Liver (tissue), 9 donors: ENCODE data around the gene DNAJB6. TPM values are rescaled to one million over a fixed set of nuclear protein-coding genes. Genes with fewer than 3 reads are reported as not detected.

Experiments used
- DNase-seq: peaks from one replicate; pipeline ENCODE4 v3.0.0-alpha.2; 2017; ENCODE audit warnings: low spot score
- H3K27ac ChIP-seq, 2 donors: one replicate each; pipeline ENCODE4 v1.7.0; 2013; ENCODE audit warnings: inconsistent platforms in 2 of 2, low read length in 2 of 2, control low read depth in 1 of 2, low read depth in 1 of 2, mild to moderate bottlenecking in 1 of 2
- H3K27me3 ChIP-seq, 4 donors: one replicate each; pipeline versions ENCODE4 v1.6.1 to v1.7.0; 2013; ENCODE audit warnings: low read length in 3 of 4, inconsistent platforms in 1 of 4, mild to moderate bottlenecking in 1 of 4, moderate library complexity in 1 of 4; ENCODE audit not compliant: control insufficient read depth in 4 of 4, insufficient read depth in 4 of 4
- H3K36me3 ChIP-seq, 4 donors: one replicate each; pipeline versions ENCODE4 v1.6.1 to v1.7.0; 2013; ENCODE audit warnings: low read length in 3 of 4, mild to moderate bottlenecking in 3 of 4, low read depth in 1 of 4, moderate library complexity in 1 of 4; ENCODE audit not compliant: control insufficient read depth in 4 of 4, insufficient read depth in 3 of 4
- H3K4me1 ChIP-seq, 4 donors: one replicate each; pipeline versions ENCODE4 v1.6.1 to v1.7.0; 2013; ENCODE audit warnings: low read length in 3 of 4, mild to moderate bottlenecking in 3 of 4, moderate library complexity in 1 of 4; ENCODE audit not compliant: control insufficient read depth in 4 of 4, insufficient read depth in 4 of 4
- H3K4me3 ChIP-seq, 3 donors: one replicate each; pipeline versions ENCODE4 v1.6.1 to v1.7.0; 2013; ENCODE audit warnings: low read length in 3 of 3, control low read depth in 1 of 3, low read depth in 1 of 3, mild to moderate bottlenecking in 1 of 3
- H3K9ac ChIP-seq, 2 donors: one replicate each; pipeline ENCODE4 v1.7.0; 2013; ENCODE audit warnings: low read length in 2 of 2, mild to moderate bottlenecking in 2 of 2, moderate library complexity in 2 of 2, control low read depth in 1 of 2, low read depth in 1 of 2
- H3K9me3 ChIP-seq, 4 donors: one replicate each; pipeline versions ENCODE4 v1.6.1 to v1.7.0; 2013; ENCODE audit warnings: low read length in 3 of 4; ENCODE audit not compliant: control insufficient read depth in 4 of 4
- ATF3 ChIP-seq: IDR thresholded peaks from 2 replicates; pipeline ENCODE4 v1.6.1; 2016; ENCODE audit warnings: antibody characterized with exemption
- FOXA1 ChIP-seq: IDR thresholded peaks from 2 replicates; pipeline ENCODE4 v1.6.1; 2016; ENCODE audit warnings: antibody characterized with exemption
- FOXA2 ChIP-seq: IDR thresholded peaks from 2 replicates; pipeline ENCODE4 v1.6.1; 2016; ENCODE audit warnings: antibody characterized with exemption
- GABPA ChIP-seq, 2 donors: IDR thresholded peaks in 1 of 2; conservative IDR thresholded peaks in 1 of 2; 2 replicates each; pipeline ENCODE4 v1.6.1; 2016; ENCODE audit warnings: antibody characterized with exemption in 2 of 2, mild to moderate bottlenecking in 1 of 2, moderate library complexity in 1 of 2
- HNF4A ChIP-seq, 2 donors: conservative IDR thresholded peaks; 2 replicates each; pipeline ENCODE4 v1.6.1; 2016; ENCODE audit warnings: antibody characterized with exemption in 2 of 2, mild to moderate bottlenecking in 2 of 2
- MAX ChIP-seq: IDR thresholded peaks from 2 replicates; pipeline ENCODE4 v1.6.1; 2016; ENCODE audit warnings: antibody characterized with exemption
- NR2F2 ChIP-seq: IDR thresholded peaks from 2 replicates; pipeline ENCODE4 v1.6.1; 2016; ENCODE audit warnings: antibody characterized with exemption
- REST ChIP-seq: IDR thresholded peaks from 2 replicates; pipeline ENCODE4 v1.6.1; 2016; ENCODE audit warnings: antibody characterized with exemption, mild to moderate bottlenecking
- RXRA ChIP-seq, 2 donors: IDR thresholded peaks; 2 replicates each; pipeline ENCODE4 v1.6.1; 2017 to 2018; ENCODE audit warnings: antibody characterized with exemption in 2 of 2, mild to moderate bottlenecking in 1 of 2
- TAF1 ChIP-seq: conservative IDR thresholded peaks from 2 replicates; pipeline ENCODE4 v1.6.1; 2016; ENCODE audit warnings: antibody characterized with exemption, mild to moderate bottlenecking
- YY1 ChIP-seq: IDR thresholded peaks from 2 replicates; pipeline ENCODE4 v1.6.1; 2016; ENCODE audit warnings: antibody characterized with exemption, mild to moderate bottlenecking
- ZBTB33 ChIP-seq: IDR thresholded peaks from 2 replicates; pipeline ENCODE4 v1.6.1; 2016; ENCODE audit warnings: antibody characterized with exemption
- WGBS: extraction: QIAGEN DNeasy Blood & Tissue Kit; methylation state at CpG from one replicate; pipeline ENCODE4 v1.1.7; 2013; 5-methylcytosine and 5-hydroxymethylcytosine counted together
- polyA plus RNA-seq, 2 donors: library from polyadenylated mRNA; stranded (reverse) in 1 of 2; unstranded in 1 of 2; fragments of 200-250 nt in 1 of 2; fragments of >200 nt in 1 of 2; fragmentation: Nextera tagmentation in 1 of 2; extraction: Ambion mirVana in 1 of 2; gene quantifications; one replicate each; pipeline versions ENCODE4 v1.2.1 to v1.2.3, GENCODE V29; 2013 to 2015
- total RNA-seq, 2 donors: library from RNA; depleted of rRNA; stranded (reverse); fragments of >200 nt; gene quantifications; one replicate each; pipeline ENCODE4 v1.2.3, GENCODE V29; 2014
- donor health status: healthy.
- donor health status: healthy.
- donor health status: healthy.
- donor health status: healthy.
- donor health status: healthy.

DNAJB6 gene
- total and polyA plus RNA-seq, 4 donors, result 26.5 to 46.6 (median 42.4) TPM

GRCh38 chr7:157306846-157307838 is 29.7 kb upstream of the DNAJB6 start:
- 86% methylated on average over 27 of the region's 27 CpGs for WGBS
- Histone ChIP-seq H3K27me3 (no peaks in the 10 kb centered on the region), H3K4me1 (no peaks in the 10 kb centered on the region), H3K4me3 (no peak overlapping the region), H3K36me3 (no peaks in the 10 kb centered on the region), H3K9ac (no peak overlapping the region), H3K9me3 (no peaks in the 10 kb centered on the region), H3K27ac (no peak overlapping the region)
- TF ChIP-seq ATF3 (no peak), HNF4A (conservative IDR thresholded peaks at IDR 0.05) (no peak), TAF1 (no peak), ZBTB33 (no peak)
- no peak for DNase-seq

- no peaks in the 10 kb centered on the region for H3K36me3 ChIP-seq
- no peaks in the 10 kb centered on the region for H3K27me3 ChIP-seq
- no peak for DNase-seq
- H3K9me3 ChIP-seq, result no peaks in the 10 kb centered on the region
- TF ChIP-seq ZBTB33 (no peak), RXRA (IDR thresholded peaks at IDR 0.05) (no peak)
- no peak overlapping the region for H3K9ac ChIP-seq
- no peak overlapping the region for H3K4me3 ChIP-seq
- WGBS, result 74% methylated on average over 10 of the region's 10 CpGs
- no peaks in the 10 kb centered on the region for H3K4me1 ChIP-seq
- no peak overlapping the region for H3K27ac ChIP-seq
Observed at GRCh38 chr7:157309988-157310668, 26.7 kb upstream of the DNAJB6 start.

GRCh38 chr7:157310676-157311185 is 26.1 kb upstream of the DNAJB6 start:
- Histone ChIP-seq H3K27ac (no peak overlapping the region), H3K4me1 (no peaks in the 10 kb centered on the region), H3K4me3 (no peak overlapping the region), H3K27me3 (no peaks in the 10 kb centered on the region), H3K36me3 (no peaks in the 10 kb centered on the region), H3K9me3 (no peaks in the 10 kb centered on the region), H3K9ac (no peak overlapping the region)
- DNase-seq, result no peak
- 81% methylated on average over 7 of the region's 7 CpGs for WGBS
- TF ChIP-seq GABPA (IDR thresholded peaks at IDR 0.05 in 1 of 2, conservative IDR thresholded peaks at IDR 0.05 in 1 of 2), result no peak
- TF ChIP-seq YY1, result no peak
- TF ChIP-seq ZBTB33, result no peak
- no peak for TF ChIP-seq HNF4A (conservative IDR thresholded peaks at IDR 0.05)
- TF ChIP-seq MAX, result no peak
- TF ChIP-seq FOXA2, result no peak
- TF ChIP-seq REST, result no peak
- TF ChIP-seq FOXA1, result no peak
- TF ChIP-seq NR2F2, result no peak
